Bronchial epithelial cell (primary cell): ENCODE results near the gene BAZ1A. TPM values are rescaled to one million over a fixed set of nuclear protein-coding genes. Genes with fewer than 3 reads are reported as not detected.
A peak's percentile ranks its signal among the peaks of the same experiment; 100 is the strongest.

Source experiments
- DNase-seq: peaks from one replicate; pipeline ENCODE4 v3.0.0-alpha.2; 2010; ENCODE audit warnings: low read depth
- FAIRE-seq: peaks from 2 replicates; lab custom pipeline; 2011; peaks lifted over from hg19 to GRCh38; lab: Jason Lieb, UNC
- H3K27me3 ChIP-seq: 2 replicates; pipeline ENCODE4 v1.5.1; 2011; ENCODE audit warnings: low read length; ENCODE audit not compliant: control insufficient read depth, insufficient read depth
- H3K36me3 ChIP-seq: 2 replicates; pipeline ENCODE4 v1.5.1; 2011; ENCODE audit warnings: low read length; ENCODE audit not compliant: control insufficient read depth, insufficient read depth
- H3K4me3 ChIP-seq: 2 replicates; pipeline ENCODE4 v1.5.1; 2011; ENCODE audit warnings: mild to moderate bottlenecking, low read depth, low read length, control low read depth
- total RNA-seq: library from RNA; depleted of rRNA; stranded (reverse); fragments of >200 nt; gene quantifications from 2 replicates; pipeline ENCODE4 v1.2.1, GENCODE V29; 2014
- TF ChIP-seq, protein P1 (sequence below): IDR thresholded peaks from 2 replicates; pipeline ENCODE4 v1.5.1; 2011; ENCODE audit warnings: mild to moderate bottlenecking, moderate library complexity, low read length, control low read depth, inconsistent platforms; ENCODE audit not compliant: insufficient read depth, severe bottlenecking

The BAZ1A gene
- total RNA-seq, 1 donor from 2014 or later = 35.0 TPM

- FAIRE-seq (no peak), DNase-seq (peak; percentile 48)
- H3K27me3 ChIP-seq = no peaks in the 10 kb centered on the region
- TF ChIP-seq, protein P1, sequence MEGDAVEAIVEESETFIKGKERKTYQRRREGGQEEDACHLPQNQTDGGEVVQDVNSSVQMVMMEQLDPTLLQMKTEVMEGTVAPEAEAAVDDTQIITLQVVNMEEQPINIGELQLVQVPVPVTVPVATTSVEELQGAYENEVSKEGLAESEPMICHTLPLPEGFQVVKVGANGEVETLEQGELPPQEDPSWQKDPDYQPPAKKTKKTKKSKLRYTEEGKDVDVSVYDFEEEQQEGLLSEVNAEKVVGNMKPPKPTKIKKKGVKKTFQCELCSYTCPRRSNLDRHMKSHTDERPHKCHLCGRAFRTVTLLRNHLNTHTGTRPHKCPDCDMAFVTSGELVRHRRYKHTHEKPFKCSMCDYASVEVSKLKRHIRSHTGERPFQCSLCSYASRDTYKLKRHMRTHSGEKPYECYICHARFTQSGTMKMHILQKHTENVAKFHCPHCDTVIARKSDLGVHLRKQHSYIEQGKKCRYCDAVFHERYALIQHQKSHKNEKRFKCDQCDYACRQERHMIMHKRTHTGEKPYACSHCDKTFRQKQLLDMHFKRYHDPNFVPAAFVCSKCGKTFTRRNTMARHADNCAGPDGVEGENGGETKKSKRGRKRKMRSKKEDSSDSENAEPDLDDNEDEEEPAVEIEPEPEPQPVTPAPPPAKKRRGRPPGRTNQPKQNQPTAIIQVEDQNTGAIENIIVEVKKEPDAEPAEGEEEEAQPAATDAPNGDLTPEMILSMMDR = no peak
- peak within 1 kb of the TSS; percentile 83 for H3K4me3 ChIP-seq
- H3K36me3 ChIP-seq = no peaks in the 10 kb centered on the region
Observed at GRCh38 chr14:34714320-34715126, 160.6 kb downstream of the BAZ1A start, which contains the start of gene CFL2. Gene CFL2, minus strand, starts transcription at chr14:34714593. Its CDS starts 53 bp downstream, at chr14:34714540.

DNA sequence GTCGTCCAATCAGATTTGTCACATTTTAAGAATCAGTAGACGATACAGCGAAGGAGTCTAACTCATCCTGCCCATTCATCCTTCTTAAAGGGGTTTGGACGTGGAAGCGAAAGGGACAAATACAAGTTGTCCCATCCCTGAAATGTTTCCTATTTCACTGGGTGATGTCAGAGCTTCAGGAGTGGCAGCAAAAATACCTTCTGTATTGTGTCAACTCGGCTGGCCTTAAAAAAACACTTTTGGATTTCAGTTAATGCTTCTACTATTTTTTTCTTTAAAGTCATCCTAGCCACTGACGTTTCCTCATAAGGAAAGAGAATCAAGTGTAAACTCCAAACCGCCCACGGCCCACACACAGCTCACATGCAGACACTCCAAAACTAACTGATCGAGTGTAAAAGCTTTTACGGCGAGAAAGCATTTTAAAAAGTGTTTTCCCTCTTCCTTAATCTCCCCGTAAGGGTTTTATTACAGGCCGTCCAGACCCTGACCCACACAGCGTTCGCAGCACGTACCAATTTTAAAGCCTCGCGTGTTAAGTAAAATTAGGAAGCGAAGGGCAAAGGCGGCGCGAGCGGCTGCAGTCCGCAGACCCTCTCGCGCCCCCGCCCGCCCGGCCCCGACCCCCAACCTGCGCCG, 161.4 kb downstream of the BAZ1A start:
- DNase-seq (peak; percentile 72), FAIRE-seq (no peak)
- Histone ChIP-seq H3K4me3 (peak overlapping the region; percentile 83), H3K27me3 (no peaks in the 10 kb centered on the region), H3K36me3 (no peaks in the 10 kb centered on the region)
- TF ChIP-seq, protein P1 = no peak

DNA sequence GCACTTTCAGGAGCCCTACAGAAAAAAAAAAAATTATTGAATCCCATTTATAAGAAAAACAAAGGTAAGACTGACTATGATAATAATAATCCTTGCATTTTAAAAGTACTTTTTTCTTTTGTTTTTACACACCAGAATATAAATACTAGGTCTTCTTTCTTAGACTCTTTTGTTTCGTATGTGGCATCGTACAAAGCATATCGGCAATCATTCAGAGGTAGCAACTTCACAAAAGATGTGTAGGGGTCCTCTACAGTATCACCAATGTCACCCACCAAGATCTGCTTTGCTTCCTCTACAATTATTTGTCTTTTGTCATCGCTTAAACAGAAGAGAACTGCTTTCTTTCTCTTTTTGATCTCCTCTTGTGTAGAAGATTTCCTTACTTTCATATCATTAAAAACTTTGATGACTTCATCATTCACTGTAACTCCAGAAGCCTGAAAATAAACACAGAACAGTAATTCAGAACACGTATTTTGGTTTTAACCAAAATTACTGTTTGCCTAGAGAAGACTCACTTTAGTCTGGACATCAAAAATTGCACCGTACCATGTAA, 162.0 kb downstream of the BAZ1A start:
- H3K36me3 ChIP-seq = no peaks in the 10 kb centered on the region
- H3K27me3 ChIP-seq = no peaks in the 10 kb centered on the region
- H3K4me3 ChIP-seq = peak overlapping the region; percentile 83
- no peak for DNase-seq
- FAIRE-seq = no peak
- TF ChIP-seq, protein P1 = no peak

DNA sequence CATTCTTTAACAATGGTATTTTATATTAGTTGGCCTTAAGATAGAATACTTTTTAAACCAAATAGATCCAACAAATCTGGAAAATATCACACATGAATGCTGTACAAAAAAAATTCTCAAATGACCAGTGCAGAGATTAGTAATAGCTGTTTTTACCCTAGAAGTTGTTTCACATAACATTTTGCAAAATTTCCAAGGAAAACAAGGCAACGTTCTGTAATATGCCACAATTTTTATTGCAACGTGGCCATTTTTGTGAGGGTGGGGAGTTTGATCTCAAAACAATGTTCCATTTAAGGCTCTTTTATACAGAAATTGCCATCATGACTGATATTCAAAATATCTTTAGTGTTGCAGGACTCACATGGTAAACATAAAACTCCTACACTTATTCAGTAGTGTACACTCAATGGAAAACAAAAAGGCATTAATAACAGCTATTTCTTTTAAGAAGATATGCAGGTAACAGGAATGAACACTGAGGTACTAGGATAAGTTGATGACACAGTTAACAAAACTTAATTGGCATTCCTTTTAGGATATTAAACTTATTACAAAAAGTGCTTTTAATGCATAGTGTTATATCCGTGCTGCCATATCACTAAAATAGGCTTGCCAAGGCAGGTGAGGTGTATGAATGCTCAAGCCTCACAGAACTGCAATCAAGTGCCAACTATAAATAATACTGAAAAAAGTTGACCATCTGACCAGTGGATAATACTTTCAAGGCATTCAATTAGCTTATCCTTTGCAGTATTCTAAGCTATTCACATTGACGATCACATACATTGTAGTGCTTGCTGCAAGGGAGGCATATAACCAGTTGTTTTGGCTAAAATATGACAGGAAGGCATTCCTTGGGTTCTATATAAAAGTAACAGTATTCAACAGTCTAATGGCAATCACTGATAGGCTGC, 163.1 kb downstream of the BAZ1A start:
- DNase-seq (no peak), FAIRE-seq (no peak)
- no peak overlapping the region for H3K4me3 ChIP-seq
- H3K36me3 ChIP-seq = no peaks in the 10 kb centered on the region
- TF ChIP-seq, protein P1 = no peak
- H3K27me3 ChIP-seq = no peaks in the 10 kb centered on the region

DNA sequence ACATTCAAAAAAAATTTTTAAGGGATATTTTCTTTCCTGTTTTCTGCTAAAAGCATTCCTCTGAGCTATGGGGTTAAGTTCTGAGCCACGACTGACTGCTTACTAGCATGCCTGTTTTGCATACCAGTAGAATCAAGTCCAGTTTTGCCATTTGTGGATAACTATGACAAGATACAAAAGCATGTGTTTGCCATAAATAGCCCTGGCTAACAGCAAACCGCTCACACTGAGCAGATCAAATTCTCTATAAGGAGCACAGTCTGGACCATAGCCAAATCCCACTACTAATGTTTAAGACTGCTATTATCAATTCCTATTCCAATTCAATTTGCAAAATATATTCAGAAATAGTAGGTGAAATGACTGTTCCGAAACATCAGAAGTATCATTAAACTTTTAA, 164.0 kb downstream of the BAZ1A start:
- no peak for FAIRE-seq
- H3K27me3 ChIP-seq = no peaks in the 10 kb centered on the region
- no peak overlapping the region for H3K4me3 ChIP-seq
- TF ChIP-seq, protein P1 = no peak
- no peaks in the 10 kb centered on the region for H3K36me3 ChIP-seq
- DNase-seq = peak; percentile 76
